Measurements from ENCODE around the gene EVPLL.
A peak's percentile ranks its signal among the peaks of the same experiment; 100 is the strongest.
"Not testable (repeated sequence)": the region's sequence is repeated elsewhere in the genome, so short reads cannot be mapped to it uniquely, and the experiment has no call there.

Gene EVPLL

GRCh38 chr17:18401872-18402590 lies 24.5 kb downstream of the EVPLL start:
- DNase-seq (ENCODE audit: low read depth); H3K4me3 ChIP-seq (ENCODE audit: control insufficient read depth, low read depth, low read length): not testable (repeated sequence)

- H3K4me3 ChIP-seq (ENCODE audit: control insufficient read depth, low read depth, low read length); DNase-seq (ENCODE audit: low read depth): not testable (repeated sequence)
Measured at GRCh38 chr17:18403166-18403565, 25.6 kb downstream of the EVPLL start.

DNA sequence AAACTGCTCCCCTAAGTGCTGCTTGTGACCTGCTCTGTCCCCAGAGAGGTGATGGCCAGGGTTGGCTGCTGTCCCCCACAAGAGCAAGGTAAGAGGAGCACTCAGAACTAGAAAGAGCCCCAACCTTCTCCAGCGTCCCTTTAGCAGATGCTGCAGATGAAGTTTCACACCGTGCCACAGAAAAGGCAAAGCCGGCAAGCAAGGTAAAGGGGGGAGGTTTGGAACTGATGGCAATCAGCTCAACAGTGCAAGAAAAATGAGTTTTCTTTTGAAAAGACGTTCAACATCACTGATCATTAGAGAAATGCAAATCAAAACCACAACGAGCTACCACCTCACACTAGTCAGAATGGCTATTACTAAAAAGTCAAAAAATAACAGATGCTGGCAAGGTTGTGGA lies 26.0 kb downstream of the EVPLL start:
- not testable (repeated sequence) for DNase-seq (ENCODE audit: low read depth); H3K4me3 ChIP-seq (ENCODE audit: control insufficient read depth, low read depth, low read length)

GRCh38 chr17:18408906-18409305 lies 31.3 kb downstream of the EVPLL start:
- H3K4me3 ChIP-seq (ENCODE audit: control insufficient read depth, low read depth, low read length); DNase-seq (ENCODE audit: low read depth): not testable (repeated sequence)

- H3K4me3 ChIP-seq (ENCODE audit: control insufficient read depth, low read depth, low read length); DNase-seq (ENCODE audit: low read depth): not testable (repeated sequence)
Measured at GRCh38 chr17:18409321-18409720, 31.7 kb downstream of the EVPLL start.

GRCh38 chr17:18410736-18411135 lies 33.2 kb downstream of the EVPLL start:
- H3K4me3 ChIP-seq (ENCODE audit: control insufficient read depth, low read depth, low read length): peak overlapping the region; percentile 62

GRCh38 chr17:18411377-18411864 lies 33.8 kb downstream of the EVPLL start:
- H3K4me3 ChIP-seq (ENCODE audit: control insufficient read depth, low read depth, low read length): peak overlapping the region; percentile 62
- not testable (repeated sequence) for DNase-seq (ENCODE audit: low read depth)

More at GRCh38 chr17:18410736-18411135, 33.2 kb downstream of the EVPLL start:
- DNase-seq (ENCODE audit: low read depth): not testable (repeated sequence)

- DNase-seq (ENCODE audit: low read depth); H3K4me3 ChIP-seq (ENCODE audit: control insufficient read depth, low read depth, low read length): not testable (repeated sequence)
Measured at GRCh38 chr17:18412001-18412538, 34.5 kb downstream of the EVPLL start.

DNA sequence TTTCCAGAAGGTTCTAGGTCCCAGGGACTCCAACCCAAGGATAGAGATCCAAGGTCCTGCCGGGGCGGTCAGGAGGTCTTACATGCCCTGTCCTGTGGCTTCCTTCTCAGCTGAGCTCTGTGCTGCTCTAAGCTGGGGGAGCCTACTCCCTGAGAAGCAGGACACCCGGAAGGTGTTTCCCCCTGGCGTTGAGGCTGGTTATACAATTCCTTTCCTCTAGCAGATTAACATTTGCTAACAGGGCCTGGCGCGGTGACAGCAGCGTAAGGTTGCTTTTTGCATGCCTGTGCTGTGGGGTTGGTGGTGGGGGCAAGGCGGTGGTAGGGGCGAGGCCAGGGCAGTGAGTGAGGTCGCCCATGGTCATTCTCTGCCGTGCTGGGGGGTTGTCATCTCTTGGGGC lies 43.9 kb downstream of the EVPLL start:
- DNase-seq (ENCODE audit: low read depth); H3K4me3 ChIP-seq (ENCODE audit: control insufficient read depth, low read depth, low read length): not testable (repeated sequence)

- not testable (repeated sequence) for H3K4me3 ChIP-seq (ENCODE audit: control insufficient read depth, low read depth, low read length); DNase-seq (ENCODE audit: low read depth)
Measured at GRCh38 chr17:18422464-18422863, 44.9 kb downstream of the EVPLL start.

- DNase-seq (ENCODE audit: low read depth); H3K4me3 ChIP-seq (ENCODE audit: control insufficient read depth, low read depth, low read length): not testable (repeated sequence)
Measured at GRCh38 chr17:18423015-18423414, 45.4 kb downstream of the EVPLL start.

DNA sequence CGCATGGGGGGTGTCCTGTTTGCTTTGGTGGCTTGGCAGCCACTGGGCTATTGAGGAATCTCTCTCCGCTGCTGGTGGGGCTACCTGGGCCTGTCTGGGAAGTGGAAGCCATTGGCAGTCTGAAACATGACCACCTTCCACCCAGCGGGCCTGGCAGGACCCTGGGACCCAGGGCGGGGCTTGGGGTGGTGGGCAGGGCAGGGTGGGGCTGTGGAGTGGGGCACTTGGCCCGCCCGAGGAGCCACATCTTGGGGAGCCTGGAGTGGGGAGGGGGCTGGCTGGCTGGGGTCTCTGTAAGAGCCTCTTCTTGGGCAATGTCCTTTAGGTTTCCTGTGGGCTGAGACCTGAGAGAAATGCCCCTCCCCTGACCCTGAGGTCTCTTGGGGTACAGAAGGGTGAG lies 48.0 kb downstream of the EVPLL start:
- H3K4me3 ChIP-seq (ENCODE audit: control insufficient read depth, low read depth, low read length); DNase-seq (ENCODE audit: low read depth): not testable (repeated sequence)

DNA sequence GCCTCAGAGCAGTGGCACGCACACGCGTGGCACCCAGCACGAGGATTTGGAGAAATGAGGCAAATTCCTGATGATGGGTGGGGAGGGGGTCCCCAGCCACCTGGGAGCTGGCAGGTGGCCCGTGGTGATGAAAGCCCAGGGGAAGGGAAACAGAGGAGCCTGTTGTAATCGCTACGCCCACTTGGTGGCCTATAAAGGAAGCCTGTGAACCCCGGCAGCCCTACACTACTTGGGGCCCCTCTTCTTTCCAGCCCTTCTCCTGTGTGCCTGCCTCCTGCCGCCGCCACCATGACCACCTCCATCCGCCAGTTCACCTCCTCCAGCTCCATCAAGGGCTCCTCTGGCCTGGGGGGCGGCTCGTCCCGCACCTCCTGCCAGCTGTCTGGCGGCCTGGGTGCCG lies 49.1 kb downstream of the EVPLL start:
- H3K4me3 ChIP-seq (ENCODE audit: control insufficient read depth, low read depth, low read length); DNase-seq (ENCODE audit: low read depth): not testable (repeated sequence)

GRCh38 chr17:18432206-18432605 lies 54.6 kb downstream of the EVPLL start:
- not testable (repeated sequence) for DNase-seq (ENCODE audit: low read depth); H3K4me3 ChIP-seq (ENCODE audit: control insufficient read depth, low read depth, low read length)

Measured in AG09309 (cell line).